ENCODE results near the gene SLC17A9. TPM values are rescaled to one million over a fixed set of nuclear protein-coding genes. Genes with fewer than 3 reads are reported as not detected.

Gene SLC17A9
- total RNA-seq, 1 donor from 2014 or later: 12.0 TPM

DNA sequence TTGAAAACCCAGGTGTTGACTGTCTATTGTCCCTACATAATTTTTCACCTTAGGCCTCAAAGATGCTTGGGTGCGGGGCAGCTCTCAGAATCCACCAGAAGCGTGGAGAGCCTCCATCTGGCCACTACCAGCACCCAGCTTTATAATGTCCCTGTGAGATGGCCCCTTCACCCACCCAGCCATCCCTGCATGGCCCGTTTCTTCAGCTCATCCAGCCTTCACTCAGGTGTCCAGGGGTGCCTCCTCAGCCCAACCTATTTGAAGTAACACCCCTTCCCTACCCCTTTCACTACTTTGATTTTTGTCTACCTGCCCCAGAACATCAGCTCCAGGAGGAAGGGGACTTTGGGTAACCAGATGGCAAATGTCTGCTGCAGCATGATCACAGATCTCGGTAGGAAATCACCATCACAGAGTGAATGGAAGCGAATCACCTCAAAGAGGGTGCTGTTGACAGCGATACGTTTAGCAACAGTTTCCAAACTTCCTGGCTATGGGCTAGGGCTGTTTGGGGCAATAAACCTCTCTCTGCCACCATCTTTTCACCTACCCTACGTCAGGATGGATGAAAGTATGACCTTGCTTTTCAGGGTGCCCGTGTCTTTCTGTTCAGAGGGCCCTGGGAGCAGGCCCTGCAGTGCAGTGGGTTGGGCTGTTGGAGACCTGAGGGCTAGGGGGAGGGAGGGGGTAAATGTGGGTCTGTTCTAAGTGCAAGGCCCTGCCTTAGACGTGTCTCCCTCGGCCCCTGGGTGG lies 1.2 kb upstream of the SLC17A9 start:
- TF ChIP-seq, protein P1, sequence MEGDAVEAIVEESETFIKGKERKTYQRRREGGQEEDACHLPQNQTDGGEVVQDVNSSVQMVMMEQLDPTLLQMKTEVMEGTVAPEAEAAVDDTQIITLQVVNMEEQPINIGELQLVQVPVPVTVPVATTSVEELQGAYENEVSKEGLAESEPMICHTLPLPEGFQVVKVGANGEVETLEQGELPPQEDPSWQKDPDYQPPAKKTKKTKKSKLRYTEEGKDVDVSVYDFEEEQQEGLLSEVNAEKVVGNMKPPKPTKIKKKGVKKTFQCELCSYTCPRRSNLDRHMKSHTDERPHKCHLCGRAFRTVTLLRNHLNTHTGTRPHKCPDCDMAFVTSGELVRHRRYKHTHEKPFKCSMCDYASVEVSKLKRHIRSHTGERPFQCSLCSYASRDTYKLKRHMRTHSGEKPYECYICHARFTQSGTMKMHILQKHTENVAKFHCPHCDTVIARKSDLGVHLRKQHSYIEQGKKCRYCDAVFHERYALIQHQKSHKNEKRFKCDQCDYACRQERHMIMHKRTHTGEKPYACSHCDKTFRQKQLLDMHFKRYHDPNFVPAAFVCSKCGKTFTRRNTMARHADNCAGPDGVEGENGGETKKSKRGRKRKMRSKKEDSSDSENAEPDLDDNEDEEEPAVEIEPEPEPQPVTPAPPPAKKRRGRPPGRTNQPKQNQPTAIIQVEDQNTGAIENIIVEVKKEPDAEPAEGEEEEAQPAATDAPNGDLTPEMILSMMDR (IDR thresholded peaks at IDR 0.05; ENCODE audit: insufficient read depth, low read length, poor library complexity, severe bottlenecking): no peak
- DNase-seq (ENCODE audit: low read depth): no peak
- Histone ChIP-seq H3K36me3 (ENCODE audit: control insufficient read depth, insufficient read depth, low read length) (peaks cover 3% of the 10 kb centered on the region), H3K27me3 (ENCODE audit: control insufficient read depth, insufficient read depth, low read length) (no peaks in the 10 kb centered on the region), H3K4me3 (ENCODE audit: low read depth, low read length) (no peak overlapping the region)

DNA sequence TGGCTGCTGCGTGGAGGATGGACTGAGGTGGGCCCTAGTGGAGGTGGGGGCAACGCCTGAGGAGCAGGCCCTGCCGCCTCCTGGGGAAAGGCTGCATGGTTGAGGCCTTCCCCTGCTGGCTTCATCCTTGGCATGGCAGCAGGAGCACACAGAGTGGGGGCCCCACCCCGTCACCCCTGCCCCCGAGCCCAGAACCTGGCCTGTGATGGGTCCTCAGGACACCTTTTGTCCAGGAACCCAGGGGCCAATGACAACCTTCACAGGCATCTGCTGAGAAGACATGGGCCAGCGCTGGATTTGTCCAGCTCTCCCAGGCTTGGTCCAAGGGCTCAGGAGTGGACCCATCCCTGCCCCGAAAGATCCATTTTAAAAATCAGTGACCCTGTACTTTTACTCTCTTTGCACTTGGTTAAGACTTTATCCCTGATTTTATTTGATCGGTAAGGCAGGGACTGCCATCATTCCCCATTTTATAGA lies 575 bp upstream of the SLC17A9 start:
- no peaks in the 10 kb centered on the region for H3K27me3 ChIP-seq (ENCODE audit: control insufficient read depth, insufficient read depth, low read length)
- TF ChIP-seq, protein P1 (IDR thresholded peaks at IDR 0.05; ENCODE audit: insufficient read depth, low read length, poor library complexity, severe bottlenecking): no peak
- H3K4me3 ChIP-seq (ENCODE audit: low read depth, low read length): peak overlapping the region; percentile 24
- peaks cover 2% of the 10 kb centered on the region for H3K36me3 ChIP-seq (ENCODE audit: control insufficient read depth, insufficient read depth, low read length)
- no peak for DNase-seq (ENCODE audit: low read depth)

DNA sequence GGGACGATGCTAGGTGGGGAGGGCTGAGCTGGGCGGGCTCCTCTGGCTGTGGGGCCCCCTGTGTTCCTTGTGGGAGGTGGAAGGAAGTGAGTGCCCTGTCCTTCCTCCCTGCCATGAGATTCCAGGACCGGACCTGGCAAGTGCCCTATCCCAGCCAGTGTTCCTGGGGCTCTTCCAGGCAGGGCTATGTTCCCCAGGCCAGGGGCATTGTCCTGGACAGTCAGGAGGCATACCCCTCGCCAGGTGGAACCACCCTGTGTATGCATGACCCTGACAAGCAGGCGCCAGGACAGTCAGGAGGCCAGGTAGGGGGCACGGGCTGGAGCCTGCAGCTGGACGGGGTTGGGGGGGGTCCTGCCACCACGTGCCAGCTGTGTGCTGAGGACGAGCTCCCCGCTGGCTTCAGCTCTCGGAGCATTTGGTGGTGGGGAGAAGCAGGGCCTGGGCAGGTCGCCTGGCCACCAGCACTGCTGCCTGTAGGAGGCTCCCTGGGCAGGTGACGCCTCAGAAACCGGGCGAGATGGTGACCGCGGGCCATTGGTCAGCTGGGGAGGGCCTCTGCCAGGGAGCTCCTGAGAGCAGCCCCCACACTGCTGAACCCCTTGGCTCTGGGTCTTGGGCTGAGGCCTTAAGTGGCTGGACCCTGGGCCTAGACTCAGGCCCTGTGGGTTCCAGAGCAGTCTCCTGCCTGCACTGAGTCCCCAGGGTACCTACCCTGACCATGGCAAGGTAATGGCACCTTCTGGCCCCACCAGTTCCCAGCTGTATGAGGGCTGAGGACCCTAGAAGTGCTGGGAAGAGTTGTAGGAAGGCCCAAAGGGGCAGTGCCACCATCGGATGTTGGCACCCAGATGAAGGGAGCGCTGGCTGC lies 694 bp downstream of the SLC17A9 start:
- no peaks in the 10 kb centered on the region for H3K27me3 ChIP-seq (ENCODE audit: control insufficient read depth, insufficient read depth, low read length)
- TF ChIP-seq, protein P1 (IDR thresholded peaks at IDR 0.05; ENCODE audit: insufficient read depth, low read length, poor library complexity, severe bottlenecking): no peak
- peak overlapping the region; percentile 24 for H3K4me3 ChIP-seq (ENCODE audit: low read depth, low read length)
- no peaks in the 10 kb centered on the region for H3K36me3 ChIP-seq (ENCODE audit: control insufficient read depth, insufficient read depth, low read length)
- no peak for DNase-seq (ENCODE audit: low read depth)

DNA sequence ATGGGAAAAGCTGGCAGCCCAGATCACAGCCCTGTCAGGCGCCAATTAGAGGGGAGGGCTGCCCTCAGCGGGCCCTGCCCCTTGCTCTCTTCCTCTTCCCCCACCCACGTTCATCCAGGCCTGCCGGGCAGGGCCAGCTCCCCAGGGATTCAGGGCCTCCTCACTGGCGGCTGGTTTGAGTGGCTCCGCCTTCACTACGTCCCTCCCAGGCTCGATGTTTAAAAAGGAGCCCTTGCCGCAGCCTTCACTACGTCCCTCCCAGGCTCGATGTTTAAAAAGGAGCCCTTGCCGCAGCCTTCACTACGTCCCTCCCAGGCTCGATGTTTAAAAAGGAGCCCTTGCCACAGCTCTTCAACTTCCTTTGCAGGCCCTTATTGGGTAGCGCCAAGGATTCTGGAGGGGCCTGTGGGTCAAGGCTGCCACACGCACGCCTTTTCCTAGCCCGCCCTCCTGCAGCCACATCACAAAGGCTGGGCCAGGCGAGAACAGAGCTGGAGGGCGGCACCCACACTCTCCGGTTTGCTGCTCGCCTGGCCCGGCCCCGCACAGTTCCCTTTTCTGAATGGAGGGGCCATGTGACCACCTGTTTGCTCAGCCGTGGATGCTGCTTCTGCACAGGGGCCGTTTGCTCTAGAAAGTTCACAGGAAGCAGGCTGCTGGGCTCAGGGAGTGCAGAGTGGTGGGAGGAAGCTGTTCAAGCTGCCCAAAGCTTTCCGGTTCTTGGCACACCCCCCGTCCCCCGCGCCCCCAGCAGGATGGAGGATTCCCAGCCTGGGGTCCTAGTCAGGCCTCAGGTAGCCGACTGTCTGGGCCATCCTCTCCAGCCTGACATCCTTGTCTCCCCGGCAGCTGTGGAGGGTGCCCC lies 1.6 kb downstream of the SLC17A9 start:
- TF ChIP-seq, protein P1 (IDR thresholded peaks at IDR 0.05; ENCODE audit: insufficient read depth, low read length, poor library complexity, severe bottlenecking): no peak
- no peaks in the 10 kb centered on the region for H3K27me3 ChIP-seq (ENCODE audit: control insufficient read depth, insufficient read depth, low read length)
- no peak for DNase-seq (ENCODE audit: low read depth)
- H3K36me3 ChIP-seq (ENCODE audit: control insufficient read depth, insufficient read depth, low read length): no peaks in the 10 kb centered on the region
- H3K4me3 ChIP-seq (ENCODE audit: low read depth, low read length): no peak overlapping the region

DNA sequence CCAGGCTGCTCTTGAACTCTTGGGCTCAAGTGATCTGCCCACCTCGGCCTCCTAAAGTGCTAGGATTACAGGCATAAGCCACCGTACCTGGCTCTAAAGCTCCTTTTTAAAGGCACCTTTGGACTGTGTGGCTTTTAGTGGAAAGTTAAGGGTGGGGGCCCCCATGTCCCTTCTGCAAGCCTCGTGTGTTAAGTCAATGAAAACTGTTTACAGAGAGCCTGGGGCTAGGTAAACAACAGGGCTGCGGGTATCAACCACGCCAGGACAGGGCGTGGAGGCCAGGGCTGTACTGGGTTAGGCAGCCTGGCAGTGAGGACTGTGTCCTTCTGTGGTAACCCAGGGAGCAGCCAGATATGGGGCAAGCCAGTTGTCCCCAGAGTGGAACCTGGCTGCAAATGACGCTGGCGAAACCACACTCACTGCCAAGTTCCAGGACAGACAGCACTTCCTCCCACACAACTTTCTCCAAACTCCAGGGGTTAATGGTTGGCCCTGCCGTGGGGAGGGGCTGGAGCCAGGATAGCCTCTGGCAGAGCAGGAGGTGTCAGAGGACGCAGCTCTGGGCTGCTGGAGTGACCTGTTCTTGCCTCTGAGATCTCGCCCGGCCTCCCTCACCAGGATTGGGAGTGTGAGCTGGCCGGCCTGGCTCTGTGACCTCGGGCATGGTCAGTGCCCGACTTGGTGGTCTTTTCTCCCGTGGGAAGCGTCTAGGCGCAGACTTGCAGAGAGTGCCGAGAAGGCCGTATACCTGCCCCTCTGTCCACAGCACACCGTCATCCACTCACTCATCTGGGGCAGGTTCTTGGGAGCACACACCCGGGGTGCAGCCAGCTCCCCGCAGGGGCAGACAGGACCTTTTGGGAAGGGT lies 3.2 kb downstream of the SLC17A9 start:
- no peak for DNase-seq (ENCODE audit: low read depth)
- Histone ChIP-seq H3K27me3 (ENCODE audit: control insufficient read depth, insufficient read depth, low read length) (no peaks in the 10 kb centered on the region), H3K36me3 (ENCODE audit: control insufficient read depth, insufficient read depth, low read length) (no peaks in the 10 kb centered on the region), H3K4me3 (ENCODE audit: low read depth, low read length) (no peak overlapping the region)
- TF ChIP-seq, protein P1 (IDR thresholded peaks at IDR 0.05; ENCODE audit: insufficient read depth, low read length, poor library complexity, severe bottlenecking): no peak
